Mesendoderm (in vitro differentiated cells): ENCODE data around the gene RINL.
"Not testable (repeated sequence)": the region's sequence is repeated elsewhere in the genome, so short reads cannot be mapped to it uniquely, and the experiment has no call there.

Source experiments
- DNase-seq: peaks from one replicate; pipeline ENCODE4 v3.0.0; 2013
- H2AK5ac ChIP-seq: 2 replicates; pipeline ENCODE4 v1.6.1; 2013; ENCODE audit warnings: low read length, inconsistent platforms
- H2BK120ac ChIP-seq: 2 replicates; pipeline ENCODE4 v1.6.1; 2013; ENCODE audit warnings: low read depth, mild to moderate bottlenecking, low read length, moderate library complexity, mixed read lengths
- H2BK15ac ChIP-seq: replicated peaks from 2 replicates; pipeline ENCODE4 v1.6.1; 2013; ENCODE audit warnings: low read depth, mild to moderate bottlenecking, moderate library complexity
- H2BK5ac ChIP-seq: 2 replicates; pipeline ENCODE4 v1.6.1; 2013; ENCODE audit warnings: low read length, inconsistent platforms
- H3K18ac ChIP-seq: 2 replicates; pipeline ENCODE4 v1.6.1; 2013; ENCODE audit warnings: mild to moderate bottlenecking, low read length, mixed read lengths
- H3K23ac ChIP-seq: one replicate; pipeline ENCODE4 v1.6.1; 2013; ENCODE audit warnings: low read length
- H3K27ac ChIP-seq: 2 replicates; pipeline ENCODE4 v1.5.1; 2013; ENCODE audit warnings: low read depth, mild to moderate bottlenecking, inconsistent platforms, low read length, moderate library complexity
- H3K27me3 ChIP-seq: 2 replicates; pipeline ENCODE4 v1.6.1; 2013; ENCODE audit warnings: low read length, control low read depth, mild to moderate bottlenecking, inconsistent platforms; ENCODE audit not compliant: insufficient read depth, poor library complexity
- H3K36me3 ChIP-seq: 2 replicates; pipeline ENCODE4 v1.6.1; 2013; ENCODE audit warnings: low read length, inconsistent platforms; ENCODE audit not compliant: control insufficient read depth, insufficient read depth
- H3K4ac ChIP-seq: one replicate; pipeline ENCODE4 v1.6.1; 2013; ENCODE audit warnings: low read depth, mild to moderate bottlenecking, low read length, moderate library complexity
- H3K4me1 ChIP-seq: 2 replicates; pipeline ENCODE4 v1.6.1; 2013; ENCODE audit warnings: low read depth, low read length, inconsistent platforms; ENCODE audit not compliant: control insufficient read depth
- H3K4me2 ChIP-seq: 2 replicates; pipeline ENCODE4 v1.6.1; 2013; ENCODE audit warnings: low read length
- H3K4me3 ChIP-seq: 2 replicates; pipeline ENCODE4 v1.5.1; 2013; ENCODE audit warnings: mild to moderate bottlenecking, low read length
- H3K56ac ChIP-seq: one replicate; pipeline ENCODE4 v1.6.1; 2013; ENCODE audit warnings: low read length
- H3K79me1 ChIP-seq: 2 replicates; pipeline ENCODE4 v1.6.1; 2013; ENCODE audit warnings: low read length, inconsistent platforms
- H3K79me2 ChIP-seq: 2 replicates; pipeline ENCODE4 v1.6.1; 2013; ENCODE audit warnings: mild to moderate bottlenecking, low read length; ENCODE audit not compliant: control insufficient read depth, insufficient read depth
- H3K9ac ChIP-seq: 2 replicates; pipeline ENCODE4 v1.6.1; 2013; ENCODE audit warnings: low read length, inconsistent platforms
- H4K5ac ChIP-seq: one replicate; pipeline ENCODE4 v1.6.1; 2013; ENCODE audit warnings: low read length
- H4K8ac ChIP-seq: one replicate; pipeline ENCODE4 v1.6.1; 2013; ENCODE audit warnings: low read depth, mild to moderate bottlenecking, control low read depth, low read length, moderate library complexity
- WGBS: extraction: QIAGEN DNeasy Blood & Tissue Kit; methylation state at CpG from one replicate; pipeline ENCODE4 v1.1.7; 2013; ENCODE audit warnings: low lambda C conversion rate, missing lambda C conversion rate; ENCODE audit not compliant: insufficient coverage; ENCODE audit errors: extremely low coverage; 5-methylcytosine and 5-hydroxymethylcytosine counted together

RINL gene

GRCh38 chr19:38859631-38860204 is 18.4 kb downstream of the RINL start:
- not testable (repeated sequence) for H3K4me1 ChIP-seq, H3K27ac ChIP-seq, H3K23ac ChIP-seq, H3K56ac ChIP-seq, H2BK15ac ChIP-seq, H2AK5ac ChIP-seq, H2BK120ac ChIP-seq, H3K79me2 ChIP-seq, H3K4me3 ChIP-seq, H3K4ac ChIP-seq, H4K8ac ChIP-seq, H3K79me1 ChIP-seq, H3K9ac ChIP-seq, H2BK5ac ChIP-seq, H3K36me3 ChIP-seq, DNase-seq, H3K4me2 ChIP-seq, H3K27me3 ChIP-seq, H3K18ac ChIP-seq, H4K5ac ChIP-seq
- no CpG with 5 or more reads among the region's 21 CpGs for WGBS

- no peak overlapping the region for H2BK15ac ChIP-seq
- H2AK5ac ChIP-seq: no peak overlapping the region
- no peak overlapping the region for H4K8ac ChIP-seq
- no peaks in the 10 kb centered on the region for H3K36me3 ChIP-seq
- no peak for DNase-seq
- H3K4me1 ChIP-seq: peaks cover 2% of the 10 kb centered on the region
- whole genome bisulfite sequencing: no CpG with 5 or more reads among the region's 3 CpGs
- H3K79me1 ChIP-seq: no peaks in the 10 kb centered on the region
- H3K23ac ChIP-seq: no peak overlapping the region
- H3K4me2 ChIP-seq: no peak overlapping the region
- no peaks in the 10 kb centered on the region for H3K27me3 ChIP-seq
- no peak overlapping the region for H2BK120ac ChIP-seq
- H3K4ac ChIP-seq: no peak overlapping the region
- H3K18ac ChIP-seq: no peak overlapping the region
- no peak overlapping the region for H3K4me3 ChIP-seq
- H3K79me2 ChIP-seq: no peaks in the 10 kb centered on the region
- H3K56ac ChIP-seq: no peak overlapping the region
- no peak overlapping the region for H4K5ac ChIP-seq
- H3K27ac ChIP-seq: no peak overlapping the region
- H3K9ac ChIP-seq: no peak overlapping the region
- H2BK5ac ChIP-seq: no peak overlapping the region
Measured at GRCh38 chr19:38856813-38857212, 21.3 kb downstream of the RINL start.

GRCh38 chr19:38855751-38856150 is 22.3 kb downstream of the RINL start:
- not testable (repeated sequence) for H3K23ac ChIP-seq, H3K4ac ChIP-seq, H3K4me3 ChIP-seq, H3K36me3 ChIP-seq, H3K27ac ChIP-seq, H4K8ac ChIP-seq, H2BK5ac ChIP-seq, H3K27me3 ChIP-seq, H3K18ac ChIP-seq, H2BK120ac ChIP-seq, H3K4me1 ChIP-seq, H3K56ac ChIP-seq, H2AK5ac ChIP-seq, H3K79me1 ChIP-seq, DNase-seq, H4K5ac ChIP-seq, H2BK15ac ChIP-seq, H3K9ac ChIP-seq, H3K79me2 ChIP-seq, H3K4me2 ChIP-seq
- no CpG with 5 or more reads among the region's 37 CpGs for WGBS

GRCh38 chr19:38854961-38855360 is 23.1 kb downstream of the RINL start:
- H3K27me3 ChIP-seq, H3K18ac ChIP-seq, DNase-seq, H3K4me3 ChIP-seq, H3K27ac ChIP-seq, H2BK120ac ChIP-seq, H2BK15ac ChIP-seq, H3K4ac ChIP-seq, H4K5ac ChIP-seq, H3K36me3 ChIP-seq, H4K8ac ChIP-seq, H3K79me1 ChIP-seq, H3K4me1 ChIP-seq, H2BK5ac ChIP-seq, H2AK5ac ChIP-seq, H3K79me2 ChIP-seq, H3K9ac ChIP-seq, H3K56ac ChIP-seq, H3K4me2 ChIP-seq, H3K23ac ChIP-seq: not testable (repeated sequence)
- no CpG with 5 or more reads among the region's 3 CpGs for WGBS

GRCh38 chr19:38853214-38853613 is 24.9 kb downstream of the RINL start:
- Histone ChIP-seq H3K18ac (no peak overlapping the region), H3K79me1 (no peaks in the 10 kb centered on the region), H3K4me1 (peaks cover 2% of the 10 kb centered on the region), H3K27me3 (no peaks in the 10 kb centered on the region), H3K9ac (no peak overlapping the region), H4K5ac (no peak overlapping the region), H3K4ac (peak overlapping the region; percentile 29), H2BK120ac (no peak overlapping the region), H2AK5ac (no peak overlapping the region), H4K8ac (no peak overlapping the region), H3K79me2 (peaks cover 10% of the 10 kb centered on the region), H3K4me2 (no peak overlapping the region), H2BK15ac (no peak overlapping the region), H3K36me3 (no peaks in the 10 kb centered on the region), H2BK5ac (no peak overlapping the region), H3K27ac (no peak overlapping the region), H3K4me3 (no peak overlapping the region), H3K23ac (no peak overlapping the region), H3K56ac (peak overlapping the region; percentile 95)
- DNase-seq: no peak
- no CpG with 5 or more reads among the region's 17 CpGs for WGBS
